Lower leg skin (tissue), 3 donors: ENCODE data around the gene ATP6V1E1.

Experiments
- POLR2A ChIP-seq, 2 donors: fragments of 450-650 bp; IDR thresholded peaks; one replicate each; pipeline ENCODE4 v1.6.1; 2016 to 2017; ENCODE audit warnings: antibody characterized with exemption in 2 of 2, mild to moderate bottlenecking in 1 of 2, moderate library complexity in 1 of 2
- TF ChIP-seq, protein P1 (sequence below), 3 donors: fragments of 450-650 bp; IDR thresholded peaks; one replicate each; pipeline ENCODE4 v1.5.1; 2016; ENCODE audit warnings: antibody characterized with exemption in 3 of 3, mild to moderate bottlenecking in 3 of 3, moderate library complexity in 2 of 3

DNA sequence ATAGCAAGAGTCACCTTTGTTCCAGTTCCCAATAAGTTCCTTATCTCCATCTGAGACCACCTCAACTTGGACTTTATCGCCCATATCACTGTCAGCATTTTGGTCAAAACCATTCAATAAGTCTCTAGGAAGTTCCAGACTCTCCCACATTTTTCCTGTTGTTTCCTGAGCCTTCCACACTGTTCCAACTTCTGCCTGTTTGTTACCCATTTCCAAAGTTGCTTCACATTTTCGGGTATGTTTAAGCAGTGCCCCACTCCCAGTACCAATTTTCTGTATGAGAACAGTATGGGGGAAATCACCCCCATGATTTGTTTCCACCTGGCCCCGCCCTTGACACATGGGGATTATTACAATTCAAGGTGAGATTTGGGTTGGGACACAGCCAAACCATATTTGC is 36.7 kb upstream of the ATP6V1E1 start:
- TF ChIP-seq, protein P1, sequence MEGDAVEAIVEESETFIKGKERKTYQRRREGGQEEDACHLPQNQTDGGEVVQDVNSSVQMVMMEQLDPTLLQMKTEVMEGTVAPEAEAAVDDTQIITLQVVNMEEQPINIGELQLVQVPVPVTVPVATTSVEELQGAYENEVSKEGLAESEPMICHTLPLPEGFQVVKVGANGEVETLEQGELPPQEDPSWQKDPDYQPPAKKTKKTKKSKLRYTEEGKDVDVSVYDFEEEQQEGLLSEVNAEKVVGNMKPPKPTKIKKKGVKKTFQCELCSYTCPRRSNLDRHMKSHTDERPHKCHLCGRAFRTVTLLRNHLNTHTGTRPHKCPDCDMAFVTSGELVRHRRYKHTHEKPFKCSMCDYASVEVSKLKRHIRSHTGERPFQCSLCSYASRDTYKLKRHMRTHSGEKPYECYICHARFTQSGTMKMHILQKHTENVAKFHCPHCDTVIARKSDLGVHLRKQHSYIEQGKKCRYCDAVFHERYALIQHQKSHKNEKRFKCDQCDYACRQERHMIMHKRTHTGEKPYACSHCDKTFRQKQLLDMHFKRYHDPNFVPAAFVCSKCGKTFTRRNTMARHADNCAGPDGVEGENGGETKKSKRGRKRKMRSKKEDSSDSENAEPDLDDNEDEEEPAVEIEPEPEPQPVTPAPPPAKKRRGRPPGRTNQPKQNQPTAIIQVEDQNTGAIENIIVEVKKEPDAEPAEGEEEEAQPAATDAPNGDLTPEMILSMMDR (IDR thresholded peaks at IDR 0.05), result no peak
- TF ChIP-seq POLR2A (IDR thresholded peaks at IDR 0.05), result no peak
